Peyer's patch (tissue), 4 donors: ENCODE data around the gene ATP5PB.

Experiments used
- CTCF ChIP-seq, 6 experiments: fragments of 450-650 bp in 4 of 6; fragments of 200-600 bp in 2 of 6; sonication (generic) in 1 of 6; IDR thresholded peaks; one replicate each; pipeline ENCODE4 v1.5.1; 2017 to 2019; ENCODE audit warnings: antibody characterized with exemption in 6 of 6, mild to moderate bottlenecking in 3 of 6, moderate library complexity in 1 of 6
- POLR2A ChIP-seq, 2 donors: fragments of 450-650 bp; IDR thresholded peaks; one replicate each; pipeline ENCODE4 v1.5.1; 2017; ENCODE audit warnings: antibody characterized with exemption in 2 of 2, mild to moderate bottlenecking in 2 of 2, moderate library complexity in 2 of 2

- no peak for TF ChIP-seq CTCF (IDR thresholded peaks at IDR 0.05)
- no peak for TF ChIP-seq POLR2A (IDR thresholded peaks at IDR 0.05)
Observed at GRCh38 chr1:111461765-111462164, 12.5 kb downstream of the ATP5PB start.
